HepG2 (cell line): ENCODE measurements around the gene ITPK1. TPM values are rescaled to one million over a fixed set of nuclear protein-coding genes. Genes with fewer than 3 reads are reported as not detected.
A peak's percentile ranks its signal among the peaks of the same experiment; 100 is the strongest.

Experiments used
- AHDC1 ChIP-seq: sonication (generic); formaldehyde crosslinking; IDR thresholded peaks from 2 replicates; pipeline ENCODE4 v1.5.1; 2020; ENCODE audit warnings: mild to moderate bottlenecking, missing genetic modification reagents, borderline replicate concordance
- CCAR2 ChIP-seq: fragments of 200-400 bp; formaldehyde crosslinking; optimal IDR thresholded peaks from 2 replicates; pipeline ENCODE3; 2018; ENCODE audit warnings: low read depth, mild to moderate bottlenecking, low read length, moderate library complexity
- FOXP4 ChIP-seq: sonication (generic); formaldehyde crosslinking; IDR thresholded peaks from 2 replicates; pipeline ENCODE4 v1.4.0; 2020; ENCODE audit warnings: missing genetic modification reagents
- HHEX ChIP-seq: IDR thresholded peaks from 2 replicates; pipeline ENCODE4 v1.6.1; 2016; ENCODE audit warnings: control low read depth
- IRF9 ChIP-seq: sonication (generic); formaldehyde crosslinking; IDR thresholded peaks from 2 replicates; pipeline ENCODE4 v1.8.0; 2022; ENCODE audit warnings: missing genetic modification reagents, mild to moderate bottlenecking, borderline replicate concordance
- ISL2 ChIP-seq: sonication (generic); formaldehyde crosslinking; IDR thresholded peaks from 2 replicates; pipeline ENCODE4 v1.5.0; 2020; ENCODE audit warnings: missing genetic modification reagents
- NFE2 ChIP-seq: sonication (generic); formaldehyde crosslinking; IDR thresholded peaks from 2 replicates; pipeline ENCODE4 v1.4.0; 2020; ENCODE audit warnings: missing genetic modification reagents
- SOX5 ChIP-seq: IDR thresholded peaks from 2 replicates; pipeline ENCODE4 v1.6.1; 2016; ENCODE audit warnings: borderline replicate concordance
- TBP ChIP-seq: sonication (generic); formaldehyde crosslinking; IDR thresholded peaks from 2 replicates; pipeline ENCODE4 v1.5.0; 2020; ENCODE audit warnings: missing genetic modification reagents
- ZFYVE20 ChIP-seq: sonication (generic); formaldehyde crosslinking; IDR thresholded peaks from 2 replicates; pipeline ENCODE4 v1.8.0; 2023; ENCODE audit warnings: low read depth, mild to moderate bottlenecking, moderate library complexity, missing genetic modification reagents, borderline replicate concordance
- ZNF280B ChIP-seq: sonication (generic); formaldehyde crosslinking; IDR thresholded peaks from 2 replicates; pipeline ENCODE4 v1.5.0; 2020; ENCODE audit warnings: missing genetic modification reagents, mild to moderate bottlenecking, borderline replicate concordance
- ZSCAN20 ChIP-seq: sonication (generic); formaldehyde crosslinking; IDR thresholded peaks from 2 replicates; pipeline ENCODE4 v1.4.0; 2020; ENCODE audit warnings: missing genetic modification reagents, mild to moderate bottlenecking, borderline replicate concordance
- polyA plus RNA-seq, 8 experiments: library from polyadenylated mRNA; depleted of rRNA in 3 of 8; stranded (reverse) in 7 of 8; unstranded in 1 of 8; fragments of >200 nt; fragmentation: Illumina TruSeq in 4 of 8; extraction: Trizol in 4 of 8; gene quantifications; 2 replicates each; pipeline versions ENCODE4 v1.2.1 to v1.2.3, GENCODE V29; 2011 to 2016; ENCODE audit warnings: low read depth in 4 of 8, missing spikeins in 1 of 8, mixed read lengths in 1 of 8; ENCODE audit not compliant: insufficient read depth in 1 of 8
- total RNA-seq, 5 experiments: library from RNA; depleted of rRNA; stranded (reverse); fragments of >200 nt; fragmentation: Illumina TruSeq; extraction: Trizol; gene quantifications; 2 replicates each; pipeline ENCODE4 v1.2.3, GENCODE V29; 2016; ENCODE audit warnings: low read depth in 1 of 5
- TF ChIP-seq, protein P1 (sequence below): IDR thresholded peaks from 2 replicates; pipeline ENCODE4 v1.4.0; 2020; ENCODE audit warnings: mild to moderate bottlenecking, missing genetic modification reagents

The ITPK1 gene
- total and polyA plus RNA-seq, 2 of the 13 experiments (the other 11 are each of a cell fraction or from before 2014, with no cell fraction given): 20.5 to 47.5 TPM

DNA sequence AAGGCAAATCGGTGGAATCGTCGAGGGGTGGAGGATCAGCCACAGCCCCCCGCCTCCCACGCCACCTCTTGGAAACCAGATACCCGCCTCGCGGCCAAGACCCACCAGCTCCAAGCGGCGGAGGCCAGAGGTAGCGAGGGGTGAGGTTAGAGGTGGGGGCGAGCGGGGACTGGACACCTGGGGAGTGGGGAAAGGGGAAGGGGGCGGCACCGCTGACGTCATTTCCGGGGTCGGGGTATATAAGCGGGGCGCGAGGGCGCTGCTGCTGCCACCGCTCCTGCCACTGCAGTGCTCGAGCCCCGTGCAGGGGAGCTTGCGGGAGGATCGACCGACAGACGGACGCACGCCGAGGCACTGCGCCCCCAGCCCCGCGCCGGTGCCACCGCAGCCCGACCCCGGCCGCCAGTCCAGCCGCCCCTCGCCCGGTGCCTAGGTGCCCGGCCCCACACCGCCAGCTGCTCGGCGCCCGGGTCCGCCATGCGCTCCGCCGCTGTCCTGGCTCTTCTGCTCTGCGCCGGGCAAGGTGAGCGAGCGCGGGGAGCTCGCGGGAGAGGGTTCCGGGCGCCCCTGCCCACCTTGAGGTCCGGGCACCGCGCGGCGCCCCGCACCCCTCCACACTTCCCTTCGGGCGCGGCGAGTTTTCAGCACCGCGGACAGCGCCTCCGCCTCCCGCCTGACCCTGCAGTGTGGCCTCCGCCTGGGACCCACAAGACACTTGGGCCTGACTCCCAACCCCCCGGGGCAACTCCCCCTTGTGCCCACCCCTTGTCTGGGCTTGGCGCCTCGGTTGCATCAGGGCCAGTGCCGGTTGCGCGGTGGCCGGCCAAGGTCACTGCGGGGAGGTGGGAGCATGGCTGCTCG, 192.6 kb downstream of the ITPK1 start, which contains the start of gene CHGA (continued):
- TF ChIP-seq, protein P1, sequence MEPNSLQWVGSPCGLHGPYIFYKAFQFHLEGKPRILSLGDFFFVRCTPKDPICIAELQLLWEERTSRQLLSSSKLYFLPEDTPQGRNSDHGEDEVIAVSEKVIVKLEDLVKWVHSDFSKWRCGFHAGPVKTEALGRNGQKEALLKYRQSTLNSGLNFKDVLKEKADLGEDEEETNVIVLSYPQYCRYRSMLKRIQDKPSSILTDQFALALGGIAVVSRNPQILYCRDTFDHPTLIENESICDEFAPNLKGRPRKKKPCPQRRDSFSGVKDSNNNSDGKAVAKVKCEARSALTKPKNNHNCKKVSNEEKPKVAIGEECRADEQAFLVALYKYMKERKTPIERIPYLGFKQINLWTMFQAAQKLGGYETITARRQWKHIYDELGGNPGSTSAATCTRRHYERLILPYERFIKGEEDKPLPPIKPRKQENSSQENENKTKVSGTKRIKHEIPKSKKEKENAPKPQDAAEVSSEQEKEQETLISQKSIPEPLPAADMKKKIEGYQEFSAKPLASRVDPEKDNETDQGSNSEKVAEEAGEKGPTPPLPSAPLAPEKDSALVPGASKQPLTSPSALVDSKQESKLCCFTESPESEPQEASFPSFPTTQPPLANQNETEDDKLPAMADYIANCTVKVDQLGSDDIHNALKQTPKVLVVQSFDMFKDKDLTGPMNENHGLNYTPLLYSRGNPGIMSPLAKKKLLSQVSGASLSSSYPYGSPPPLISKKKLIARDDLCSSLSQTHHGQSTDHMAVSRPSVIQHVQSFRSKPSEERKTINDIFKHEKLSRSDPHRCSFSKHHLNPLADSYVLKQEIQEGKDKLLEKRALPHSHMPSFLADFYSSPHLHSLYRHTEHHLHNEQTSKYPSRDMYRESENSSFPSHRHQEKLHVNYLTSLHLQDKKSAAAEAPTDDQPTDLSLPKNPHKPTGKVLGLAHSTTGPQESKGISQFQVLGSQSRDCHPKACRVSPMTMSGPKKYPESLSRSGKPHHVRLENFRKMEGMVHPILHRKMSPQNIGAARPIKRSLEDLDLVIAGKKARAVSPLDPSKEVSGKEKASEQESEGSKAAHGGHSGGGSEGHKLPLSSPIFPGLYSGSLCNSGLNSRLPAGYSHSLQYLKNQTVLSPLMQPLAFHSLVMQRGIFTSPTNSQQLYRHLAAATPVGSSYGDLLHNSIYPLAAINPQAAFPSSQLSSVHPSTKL: peak; percentile 72
- TF ChIP-seq SOX5 (peak; percentile 66), HHEX (CRISPR knock-in tag) (no peak), FOXP4 (CRISPR knock-in tag) (peak; percentile 63), NFE2 (CRISPR knock-in tag) (no peak), CCAR2 (no peak), AHDC1 (CRISPR knock-in tag) (no peak), ZNF280B (CRISPR knock-in tag) (peak; percentile 80; the same call in 1 of the 2 replicates), ISL2 (CRISPR knock-in tag) (peak; percentile 77), IRF9 (CRISPR knock-in tag) (peak; percentile 94), TBP (CRISPR knock-in tag) (no peak), ZSCAN20 (CRISPR knock-in tag) (peak; percentile 87; the same call in 1 of the 2 replicates), ZFYVE20 (CRISPR knock-in tag) (0 out of 2 replicates have a peak, but pooled peaks have one; percentile 71)
